Cerebellar cortex (tissue), 1 donor: ENCODE measurements around the gene GLT8D1.

ENCODE experiments used
- DNase-seq: peaks from one replicate; pipeline ENCODE4 v3.0.0-alpha.2; 2015; ENCODE audit warnings: low spot score

The GLT8D1 gene

GRCh38 chr3:52712291-52713212 lies 7.0 kb upstream of the GLT8D1 start:
- DNase-seq, result no peak

GRCh38 chr3:52710512-52710911 lies 4.9 kb upstream of the GLT8D1 start:
- DNase-seq, result no peak

DNA sequence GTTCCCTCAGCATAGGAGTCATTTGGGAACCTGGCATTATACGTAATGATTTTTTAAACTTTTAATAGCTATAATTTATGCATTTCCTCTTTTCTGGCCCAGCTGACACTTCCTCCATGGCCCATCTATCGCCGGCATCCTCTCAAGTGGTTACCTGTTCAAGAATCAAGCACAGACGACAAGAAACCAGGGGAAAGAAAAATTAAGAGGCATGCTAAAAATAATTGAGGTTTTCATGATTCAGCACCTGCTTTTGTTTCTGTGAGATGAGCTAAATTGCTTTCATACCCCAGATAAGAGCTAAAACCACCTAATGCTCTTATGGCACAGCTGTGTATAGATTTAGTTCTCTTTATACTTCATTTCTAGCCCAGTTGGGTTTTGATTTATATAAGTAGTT lies 2.0 kb upstream of the GLT8D1 start:
- no peak for DNase-seq

DNA sequence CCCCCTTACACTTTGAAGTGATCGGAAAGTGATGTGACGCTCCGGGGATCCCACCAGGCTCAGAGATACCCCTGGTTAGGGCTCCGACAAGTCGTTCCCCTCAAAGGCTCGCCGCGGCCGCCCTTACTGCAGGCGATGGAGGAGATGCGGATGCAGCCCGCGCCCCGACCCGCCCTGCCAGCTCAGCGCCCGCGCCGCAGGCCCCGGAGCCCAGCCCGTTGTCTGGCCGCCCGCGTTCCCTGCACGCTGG lies 228 bp downstream of the GLT8D1 start:
- DNase-seq, result no peak

DNA sequence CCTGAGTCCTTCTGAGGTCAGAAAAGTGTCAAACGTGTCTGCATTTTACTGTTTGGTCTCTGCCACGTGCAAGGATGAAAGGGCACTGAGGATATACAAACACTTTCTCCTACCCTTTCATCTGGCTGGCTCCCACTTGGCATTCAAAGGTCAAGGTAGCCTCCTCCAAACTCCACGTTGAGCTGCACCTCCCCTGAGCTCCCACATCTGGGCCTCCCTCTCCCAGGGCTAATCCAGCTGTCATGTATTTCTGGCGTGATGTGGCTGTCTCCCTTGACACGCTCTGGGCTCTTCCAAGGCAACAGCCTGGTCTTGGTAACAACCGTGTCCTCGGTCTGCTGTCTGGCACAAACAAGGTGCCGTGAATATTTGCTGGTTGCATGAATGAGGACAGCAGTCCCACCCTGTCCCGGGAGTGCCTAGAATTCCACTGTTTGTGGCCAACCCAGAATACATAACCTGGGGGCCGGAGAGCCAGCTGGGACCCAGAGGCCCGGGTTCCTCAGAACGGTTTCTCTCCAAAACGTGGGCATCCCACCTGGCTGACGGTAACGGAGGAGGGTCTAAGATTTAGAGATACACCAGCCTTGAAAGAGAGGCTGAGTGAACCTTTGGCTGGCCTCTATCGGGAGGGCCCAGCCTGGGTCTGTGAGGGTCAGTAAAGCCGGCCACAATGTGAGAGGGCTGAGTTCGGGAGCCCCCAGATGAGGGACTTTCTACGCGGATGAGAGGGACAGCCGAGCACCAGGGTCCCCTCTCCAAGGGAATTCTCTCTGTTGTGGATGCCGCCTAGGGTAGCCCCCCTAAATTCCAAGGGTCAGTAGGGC lies 767 bp downstream of the GLT8D1 start:
- DNase-seq, result peak; percentile 40

GRCh38 chr3:52703341-52703740 lies 2.2 kb downstream of the GLT8D1 start:
- DNase-seq, result no peak

DNA sequence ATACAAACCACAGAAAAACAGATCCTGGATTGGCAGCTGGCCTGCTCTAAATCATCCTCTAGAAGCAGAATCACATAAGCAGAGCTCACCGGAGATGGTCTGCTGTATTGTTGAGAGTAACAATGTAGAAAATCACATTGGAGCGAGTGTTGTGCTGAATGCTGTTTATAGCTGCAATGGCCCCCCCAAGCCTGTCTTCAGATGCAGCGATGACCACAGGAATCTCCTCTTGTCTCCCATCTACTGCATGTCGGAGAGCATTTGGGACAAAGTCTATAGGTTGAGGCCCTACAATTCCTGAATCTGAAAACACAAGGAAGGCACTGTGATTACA lies 8.0 kb downstream of the GLT8D1 start:
- no peak for DNase-seq

GRCh38 chr3:52696830-52697631 lies 8.6 kb downstream of the GLT8D1 start:
- no peak for DNase-seq

GRCh38 chr3:52695798-52696671 lies 9.6 kb downstream of the GLT8D1 start:
- no peak for DNase-seq

GRCh38 chr3:52694528-52695189 lies 10.9 kb downstream of the GLT8D1 start:
- no peak for DNase-seq

GRCh38 chr3:52693071-52693470 lies 12.5 kb downstream of the GLT8D1 start:
- DNase-seq, result no peak

GRCh38 chr3:52690560-52690959 lies 15.0 kb downstream of the GLT8D1 start:
- no peak for DNase-seq

DNA sequence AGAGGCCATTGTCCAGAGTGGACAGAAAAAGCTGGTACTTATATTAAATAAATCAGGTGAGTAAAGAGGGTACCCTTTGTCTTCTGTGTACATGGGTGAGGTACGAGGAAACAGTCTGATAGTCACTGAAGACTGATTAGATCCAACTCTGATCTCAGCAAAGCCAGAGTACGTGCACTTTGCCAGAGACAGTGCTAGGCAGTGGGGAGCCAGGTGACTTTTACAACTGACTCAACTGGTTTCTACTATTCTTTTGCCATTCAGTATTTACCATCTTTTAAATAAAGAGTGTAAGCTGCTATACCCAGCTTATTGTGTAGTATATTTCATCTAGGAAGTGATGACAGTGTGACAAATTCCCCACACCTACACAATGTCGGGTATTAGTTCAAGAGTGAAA lies 16.4 kb downstream of the GLT8D1 start:
- no peak for DNase-seq

DNA sequence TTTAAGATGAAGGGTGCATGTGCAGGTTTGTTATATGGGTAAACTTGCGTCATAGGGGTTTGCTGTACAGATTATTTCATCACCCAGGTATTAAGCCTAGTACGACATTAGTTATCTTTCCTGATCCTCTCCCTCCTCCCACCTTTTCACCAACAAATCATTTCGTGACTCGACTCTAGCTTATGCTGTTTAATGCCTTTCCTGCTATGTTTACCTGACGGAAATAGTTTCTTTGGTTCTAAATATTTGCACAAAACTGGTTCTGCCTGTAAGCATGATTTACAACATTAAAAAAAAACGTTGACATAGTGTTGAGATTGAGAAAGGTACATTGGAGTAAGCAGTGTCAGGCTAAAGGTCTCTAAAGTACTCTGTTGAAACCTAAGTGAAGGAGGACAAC lies 17.3 kb downstream of the GLT8D1 start:
- no peak for DNase-seq

DNA sequence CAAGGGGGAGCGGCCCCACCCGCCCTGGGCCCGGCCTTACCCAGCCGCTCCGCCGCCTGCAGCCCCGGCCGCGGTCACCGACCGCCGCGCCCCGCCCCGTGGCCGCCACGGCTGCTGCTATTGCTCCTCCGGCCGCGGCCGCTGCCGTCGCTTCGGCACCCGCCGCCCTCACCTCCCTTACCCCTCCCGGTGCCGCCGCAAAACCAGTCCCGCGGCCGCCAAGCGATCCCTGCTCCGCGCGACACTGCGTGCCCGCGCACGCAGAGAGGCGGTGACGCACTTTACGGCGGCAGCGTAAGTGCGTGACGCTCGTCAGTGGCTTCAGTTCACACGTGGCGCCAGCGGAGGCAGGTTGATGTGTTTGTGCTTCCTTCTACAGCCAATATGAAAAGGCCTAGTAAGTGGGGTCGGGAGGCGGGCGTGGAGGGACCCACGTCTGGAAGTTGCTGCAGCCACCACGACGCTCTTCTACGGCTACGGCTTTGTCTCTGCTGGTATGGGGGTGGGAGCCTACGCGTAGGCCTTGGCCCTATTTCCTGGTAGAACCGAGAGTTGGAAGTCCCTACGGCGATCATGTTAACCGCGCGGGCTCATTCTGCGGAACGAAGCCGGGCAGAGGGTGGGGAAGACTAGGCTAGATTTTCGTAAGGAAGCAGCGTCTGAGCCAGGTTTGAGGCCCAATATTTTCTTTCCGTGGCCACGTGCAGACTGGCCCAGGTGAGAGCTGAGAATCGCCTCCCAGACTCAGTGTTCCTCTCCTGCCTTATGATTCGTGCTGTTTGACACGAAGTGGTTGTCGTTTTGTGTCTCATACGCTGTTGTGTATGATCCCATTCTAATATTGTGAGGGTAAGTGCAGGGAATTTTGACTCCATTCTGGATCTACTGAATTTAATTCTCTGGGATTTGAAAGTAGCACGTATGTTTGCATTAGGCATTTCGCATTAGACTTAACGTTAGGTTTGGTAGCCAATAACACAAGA lies 19.6 kb downstream of the GLT8D1 start, which contains the start of the genes GNL3 and PBRM1:
Gene GNL3, plus strand, starts transcription at position 324 of the 983 bp plus-strand sequence. Its CDS starts 61 bp downstream, at position 385.
Gene PBRM1, minus strand, starts transcription at position 205 of the 983 bp plus-strand sequence.
- DNase-seq, result peak; percentile 95

GRCh38 chr3:52685285-52685708 lies 20.3 kb downstream of the GLT8D1 start:
- DNase-seq, result peak; percentile 69

GRCh38 chr3:52684184-52684583 lies 21.4 kb downstream of the GLT8D1 start:
- DNase-seq, result no peak

GRCh38 chr3:52683611-52684010 lies 22.0 kb downstream of the GLT8D1 start:
- no peak for DNase-seq

DNA sequence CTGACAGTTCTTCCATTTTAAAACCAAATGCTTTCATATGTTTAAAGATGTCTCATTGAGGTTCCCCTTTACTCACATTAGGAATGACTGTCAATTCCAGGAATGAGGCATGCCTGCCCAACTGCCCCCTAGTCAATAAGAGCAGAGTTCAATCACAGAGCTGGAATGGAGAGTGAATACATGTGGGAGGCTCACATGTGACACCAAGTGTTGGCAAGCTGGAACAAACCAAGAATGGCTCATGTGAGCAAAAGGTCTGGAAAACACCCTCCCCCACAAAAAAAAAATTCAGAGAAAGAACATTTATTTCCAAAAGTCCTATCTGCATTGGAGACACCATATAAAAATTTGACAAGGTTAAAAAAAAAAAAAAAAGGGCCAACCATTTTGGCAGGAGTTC lies 23.6 kb downstream of the GLT8D1 start:
- peak; percentile 45 for DNase-seq

GRCh38 chr3:52681596-52681995 lies 24.0 kb downstream of the GLT8D1 start:
- no peak for DNase-seq
